ENCODE data around the gene MSL3B.

GRCh38 chr2:233831011-233831721, 37.0 kb downstream of the MSL3B start:
- TF ChIP-seq POLR2A (IDR thresholded peaks at IDR 0.05) (no peak), CTCF (IDR thresholded peaks at IDR 0.05 in 4 of 5, conservative IDR thresholded peaks at IDR 0.05 in 1 of 5) (no peak)
